Prostate gland (tissue), 2 donors: ENCODE results near the gene NOS1AP.

Experiments used
- POLR2A ChIP-seq: fragments of 450-650 bp; IDR thresholded peaks from one replicate; pipeline ENCODE4 v1.6.1; 2016; ENCODE audit warnings: antibody characterized with exemption, mild to moderate bottlenecking
- POLR2AphosphoS5 ChIP-seq: sonication (generic); formaldehyde crosslinking; IDR thresholded peaks from one replicate; pipeline ENCODE4 v1.6.1; 2017; ENCODE audit warnings: antibody characterized with exemption
- TF ChIP-seq, protein P1 (sequence below), 4 experiments: fragments of 200-600 bp in 2 of 4; fragments of 450-650 bp in 2 of 4; sonication (generic) in 2 of 4; IDR thresholded peaks; 1 replicate in 3 of 4; 2 replicates in 1 of 4; pipeline ENCODE4 v1.5.1; 2016 to 2019; ENCODE audit warnings: antibody characterized with exemption in 4 of 4, mild to moderate bottlenecking in 2 of 4, moderate library complexity in 2 of 4

DNA sequence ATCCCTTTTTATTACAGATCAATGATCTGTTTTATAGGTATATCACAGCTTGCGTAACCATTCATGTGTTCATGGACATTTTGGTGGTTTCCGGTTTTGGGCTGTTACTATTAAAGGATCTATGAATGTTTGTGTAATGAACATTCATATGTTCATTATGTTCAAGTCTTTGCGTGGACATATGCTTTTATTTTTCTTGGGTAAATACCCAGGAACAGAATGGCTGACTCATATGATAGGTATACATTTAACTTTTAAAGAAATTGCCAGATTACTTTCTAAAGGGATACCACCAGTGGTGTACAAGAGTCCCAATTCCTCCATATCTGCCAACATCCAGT lies 233.5 kb downstream of the NOS1AP start:
- TF ChIP-seq, protein P1, sequence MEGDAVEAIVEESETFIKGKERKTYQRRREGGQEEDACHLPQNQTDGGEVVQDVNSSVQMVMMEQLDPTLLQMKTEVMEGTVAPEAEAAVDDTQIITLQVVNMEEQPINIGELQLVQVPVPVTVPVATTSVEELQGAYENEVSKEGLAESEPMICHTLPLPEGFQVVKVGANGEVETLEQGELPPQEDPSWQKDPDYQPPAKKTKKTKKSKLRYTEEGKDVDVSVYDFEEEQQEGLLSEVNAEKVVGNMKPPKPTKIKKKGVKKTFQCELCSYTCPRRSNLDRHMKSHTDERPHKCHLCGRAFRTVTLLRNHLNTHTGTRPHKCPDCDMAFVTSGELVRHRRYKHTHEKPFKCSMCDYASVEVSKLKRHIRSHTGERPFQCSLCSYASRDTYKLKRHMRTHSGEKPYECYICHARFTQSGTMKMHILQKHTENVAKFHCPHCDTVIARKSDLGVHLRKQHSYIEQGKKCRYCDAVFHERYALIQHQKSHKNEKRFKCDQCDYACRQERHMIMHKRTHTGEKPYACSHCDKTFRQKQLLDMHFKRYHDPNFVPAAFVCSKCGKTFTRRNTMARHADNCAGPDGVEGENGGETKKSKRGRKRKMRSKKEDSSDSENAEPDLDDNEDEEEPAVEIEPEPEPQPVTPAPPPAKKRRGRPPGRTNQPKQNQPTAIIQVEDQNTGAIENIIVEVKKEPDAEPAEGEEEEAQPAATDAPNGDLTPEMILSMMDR (IDR thresholded peaks at IDR 0.05) = no peak
- no peak for TF ChIP-seq POLR2AphosphoS5
- no peak for TF ChIP-seq POLR2A
